ENCODE data around the gene ANKZF1.

DNA sequence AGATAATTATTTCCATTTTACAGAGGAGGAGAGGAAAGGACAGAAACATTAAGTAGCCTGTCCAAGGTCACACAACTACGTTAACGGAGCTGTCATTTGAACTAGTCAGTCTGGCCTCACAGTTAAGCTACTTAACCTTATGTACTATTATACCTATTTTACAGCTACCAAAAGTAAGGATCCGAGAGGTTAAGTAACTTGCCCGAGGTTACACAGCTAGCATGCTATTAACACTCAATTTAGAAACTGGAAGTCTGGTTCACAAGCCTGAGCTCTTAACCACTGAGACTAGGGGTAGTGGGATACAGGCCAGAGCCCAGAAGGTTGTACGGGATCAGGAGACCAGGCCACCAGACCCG lies 15.2 kb downstream of the ANKZF1 start:
- TF ChIP-seq, protein P1, sequence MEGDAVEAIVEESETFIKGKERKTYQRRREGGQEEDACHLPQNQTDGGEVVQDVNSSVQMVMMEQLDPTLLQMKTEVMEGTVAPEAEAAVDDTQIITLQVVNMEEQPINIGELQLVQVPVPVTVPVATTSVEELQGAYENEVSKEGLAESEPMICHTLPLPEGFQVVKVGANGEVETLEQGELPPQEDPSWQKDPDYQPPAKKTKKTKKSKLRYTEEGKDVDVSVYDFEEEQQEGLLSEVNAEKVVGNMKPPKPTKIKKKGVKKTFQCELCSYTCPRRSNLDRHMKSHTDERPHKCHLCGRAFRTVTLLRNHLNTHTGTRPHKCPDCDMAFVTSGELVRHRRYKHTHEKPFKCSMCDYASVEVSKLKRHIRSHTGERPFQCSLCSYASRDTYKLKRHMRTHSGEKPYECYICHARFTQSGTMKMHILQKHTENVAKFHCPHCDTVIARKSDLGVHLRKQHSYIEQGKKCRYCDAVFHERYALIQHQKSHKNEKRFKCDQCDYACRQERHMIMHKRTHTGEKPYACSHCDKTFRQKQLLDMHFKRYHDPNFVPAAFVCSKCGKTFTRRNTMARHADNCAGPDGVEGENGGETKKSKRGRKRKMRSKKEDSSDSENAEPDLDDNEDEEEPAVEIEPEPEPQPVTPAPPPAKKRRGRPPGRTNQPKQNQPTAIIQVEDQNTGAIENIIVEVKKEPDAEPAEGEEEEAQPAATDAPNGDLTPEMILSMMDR (IDR thresholded peaks at IDR 0.05), result no peak
- TF ChIP-seq POLR2A (IDR thresholded peaks at IDR 0.05), result no peak
